SU-DHL-6 (cell line): Measurements from ENCODE around the gene FOSB.
"Not testable (repeated sequence)": the region's sequence is repeated elsewhere in the genome, so short reads cannot be mapped to it uniquely, and the experiment has no call there.

Experiments
- H2AFZ ChIP-seq: fragments of 200-600 bp; sonication (generic); 2 replicates; pipeline ENCODE4 v1.6.1; 2014; ENCODE audit warnings: low read depth, mild to moderate bottlenecking, moderate library complexity, mixed read lengths, antibody characterized with exemption, low read length; ENCODE audit not compliant: severe bottlenecking
- H3F3A ChIP-seq: fragments of 200-600 bp; shearing (Covaris generic); 2 replicates; pipeline ENCODE4 v1.6.0; 2016; ENCODE audit warnings: antibody characterized with exemption, mild to moderate bottlenecking; ENCODE audit not compliant: insufficient read depth
- H3K27ac ChIP-seq: fragments of 200-600 bp; sonication (generic); 2 replicates; pipeline ENCODE4 v1.5.1; 2016; ENCODE audit warnings: low read depth, mild to moderate bottlenecking, low read length, moderate library complexity, mixed read lengths
- H3K27me3 ChIP-seq: fragments of 200-600 bp; sonication (generic), shearing (Covaris generic); 2 replicates; pipeline ENCODE4 v1.6.0; 2014; ENCODE audit warnings: mild to moderate bottlenecking, low read length
- H3K36me3 ChIP-seq: fragments of 200-600 bp; sonication (generic); 2 replicates; pipeline ENCODE4 v1.6.1; 2014; ENCODE audit warnings: mild to moderate bottlenecking, low read length, mixed read lengths
- H3K4me2 ChIP-seq: fragments of 300-600, 200-600 bp; shearing (Covaris generic), sonication (generic); 2 replicates; pipeline ENCODE4 v1.6.0; 2014; ENCODE audit warnings: low read length, low read depth, mild to moderate bottlenecking; ENCODE audit not compliant: poor library complexity, severe bottlenecking
- H3K4me3 ChIP-seq: fragments of 200-600 bp; sonication (generic); 2 replicates; pipeline ENCODE4 v1.5.1; 2014; ENCODE audit warnings: antibody characterized with exemption, low read length, mild to moderate bottlenecking, mixed read lengths; ENCODE audit not compliant: insufficient read depth, poor library complexity, severe bottlenecking
- H3K79me2 ChIP-seq: fragments of 200-600 bp; sonication (generic); 2 replicates; pipeline ENCODE4 v1.6.1; 2014; ENCODE audit warnings: mild to moderate bottlenecking, low read length, moderate library complexity; ENCODE audit not compliant: insufficient read depth
- H3K9ac ChIP-seq: fragments of 200-600 bp; sonication (generic); 2 replicates; pipeline ENCODE4 v1.7.0; 2014; ENCODE audit warnings: mild to moderate bottlenecking, low read length
- H3K9me2 ChIP-seq: fragments of 200-600 bp; sonication (generic); replicated peaks from 2 replicates; pipeline ENCODE4 v1.6.1; 2014; ENCODE audit warnings: low read length; ENCODE audit not compliant: insufficient read depth
- H3K9me3 ChIP-seq: fragments of 200-600 bp; sonication (generic); 2 replicates; pipeline ENCODE4 v1.6.1; 2014; ENCODE audit warnings: low read length, mixed read lengths; ENCODE audit not compliant: insufficient read depth
- H4K20me1 ChIP-seq: fragments of 200-600 bp; sonication (generic); 2 replicates; pipeline ENCODE4 v1.6.1; 2014; ENCODE audit warnings: low read depth, mild to moderate bottlenecking, antibody characterized with exemption, low read length, moderate library complexity, mixed read lengths
- CTCF ChIP-seq: fragments of 200-600 bp; sonication (generic); IDR thresholded peaks from one replicate; pipeline ENCODE4 v1.5.1; 2017; ENCODE audit warnings: antibody characterized with exemption, mild to moderate bottlenecking, low read length, moderate library complexity; ENCODE audit not compliant: insufficient read depth, poor library complexity, severe bottlenecking
- EZH2phosphoT487 ChIP-seq: fragments of 200-600 bp; sonication (generic), shearing (Covaris generic); conservative IDR thresholded peaks from 2 replicates; pipeline ENCODE4 v1.6.1; 2018; ENCODE audit warnings: mild to moderate bottlenecking, antibody characterized with exemption, low read length, moderate library complexity, mixed read lengths

FOSB gene

GRCh38 chr19:45508417-45508860, 40.6 kb downstream of the FOSB start:
- Histone ChIP-seq H3K9me2 (no peaks in the 10 kb centered on the region), H2AFZ (no peak overlapping the region), H3K27ac (peak overlapping the region; percentile 90), H3K36me3 (no peaks in the 10 kb centered on the region), H3K4me3 (peak overlapping the region; percentile 95), H3F3A (peaks cover 12% of the 10 kb centered on the region), H3K27me3 (no peaks in the 10 kb centered on the region), H3K4me2 (peak overlapping the region; percentile 98), H3K79me2 (peaks cover 39% of the 10 kb centered on the region), H4K20me1 (no peaks in the 10 kb centered on the region), H3K9ac (peak overlapping the region; percentile 88), H3K9me3 (no peaks in the 10 kb centered on the region)
- TF ChIP-seq CTCF (no peak), EZH2phosphoT487 (no peak)

GRCh38 chr19:45508861-45509691, 41.3 kb downstream of the FOSB start:
- H3K27ac ChIP-seq = peak overlapping the region; percentile 90

GRCh38 chr19:45509692-45510015, 41.9 kb downstream of the FOSB start:
- Histone ChIP-seq H3K9me2 (no peaks in the 10 kb centered on the region), H3K27me3 (no peaks in the 10 kb centered on the region), H3F3A (peaks cover 13% of the 10 kb centered on the region), H4K20me1 (no peaks in the 10 kb centered on the region), H3K4me2 (peak overlapping the region; percentile 98), H3K36me3 (no peaks in the 10 kb centered on the region), H3K79me2 (peaks cover 45% of the 10 kb centered on the region), H3K27ac (peak overlapping the region; percentile 90), H3K4me3 (no peak overlapping the region), H3K9ac (peak overlapping the region; percentile 88), H3K9me3 (no peaks in the 10 kb centered on the region), H2AFZ (peak overlapping the region; percentile 49)
- TF ChIP-seq EZH2phosphoT487 (no peak), CTCF (no peak)

More at GRCh38 chr19:45508861-45509691, 41.3 kb downstream of the FOSB start:
- Histone ChIP-seq H2AFZ (peak overlapping the region; percentile 49), H3K79me2 (peaks cover 42% of the 10 kb centered on the region), H3K36me3 (no peaks in the 10 kb centered on the region), H3F3A (peaks cover 12% of the 10 kb centered on the region), H3K4me2 (peak overlapping the region; percentile 98), H3K9me2 (no peaks in the 10 kb centered on the region), H3K9ac (peak overlapping the region; percentile 88), H3K4me3 (peak overlapping the region; percentile 95), H4K20me1 (no peaks in the 10 kb centered on the region), H3K27me3 (no peaks in the 10 kb centered on the region), H3K9me3 (no peaks in the 10 kb centered on the region)
- TF ChIP-seq CTCF = no peak
- no peak for TF ChIP-seq EZH2phosphoT487

GRCh38 chr19:45510352-45510751, 42.6 kb downstream of the FOSB start:
- H3K9me2 ChIP-seq, H3K9me3 ChIP-seq, H3K27me3 ChIP-seq, H2AFZ ChIP-seq, H4K20me1 ChIP-seq, H3K4me2 ChIP-seq, H3K9ac ChIP-seq, H3K36me3 ChIP-seq, H3K4me3 ChIP-seq, H3K27ac ChIP-seq: not testable (repeated sequence)
- peaks cover 45% of the 10 kb centered on the region for H3K79me2 ChIP-seq
- peaks cover 17% of the 10 kb centered on the region for H3F3A ChIP-seq
